HepG2 (cell line): ENCODE data around the gene RFX2. TPM values are rescaled to one million over a fixed set of nuclear protein-coding genes. Genes with fewer than 3 reads are reported as not detected.

Source experiments
- ATAD3A ChIP-seq: sonication (generic); formaldehyde crosslinking; IDR thresholded peaks from 2 replicates; pipeline ENCODE4 v1.4.0; 2020; ENCODE audit warnings: missing genetic modification reagents
- CEBPB ChIP-seq: IDR thresholded peaks from 2 replicates; pipeline ENCODE4 v1.6.1; 2011; ENCODE audit warnings: low read depth, low read length, improper control_type of control experiment, borderline replicate concordance
- ERF ChIP-seq: IDR thresholded peaks from 2 replicates; pipeline ENCODE4 v1.6.1; 2018; ENCODE audit warnings: missing biosample characterization, missing genetic modification reagents
- GABPB1 ChIP-seq: IDR thresholded peaks from 2 replicates; pipeline ENCODE4 v1.6.1; 2016; ENCODE audit warnings: mild to moderate bottlenecking, missing genetic modification reagents, moderate library complexity, missing compliant biosample characterization
- GTF2F1 ChIP-seq: fragments of 150-350 bp; IDR thresholded peaks from 2 replicates; pipeline ENCODE4 v1.6.1; 2014; ENCODE audit warnings: low read length
- KDM4B ChIP-seq: sonication (generic); formaldehyde crosslinking; IDR thresholded peaks from 2 replicates; pipeline ENCODE4 v1.4.0; 2020; ENCODE audit warnings: missing genetic modification reagents
- KLF16 ChIP-seq, 2 experiments: sonication (generic) in 1 of 2; formaldehyde crosslinking in 1 of 2; IDR thresholded peaks; 2 replicates each; pipeline versions ENCODE4 v1.6.1 to v1.8.0; 2016 to 2023; ENCODE audit warnings: missing genetic modification reagents in 2 of 2, missing compliant biosample characterization in 1 of 2
- LRRFIP1 ChIP-seq: sonication (generic); formaldehyde crosslinking; conservative IDR thresholded peaks from 2 replicates; pipeline ENCODE4 v1.4.0; 2020; ENCODE audit warnings: missing genetic modification reagents
- MAFK ChIP-seq, 2 experiments: IDR thresholded peaks in 1 of 2; conservative IDR thresholded peaks in 1 of 2; 2 replicates each; pipeline ENCODE4 v1.6.1; 2011; ENCODE audit warnings: improper control_type of control experiment in 2 of 2, low read length in 2 of 2
- MAX ChIP-seq: IDR thresholded peaks from 2 replicates; pipeline ENCODE4 v1.6.1; 2012; ENCODE audit warnings: inconsistent platforms
- SAP130 ChIP-seq: IDR thresholded peaks from 2 replicates; pipeline ENCODE4 v1.6.1; 2016; ENCODE audit warnings: low read depth
- SMAD1 ChIP-seq: sonication (generic); formaldehyde crosslinking; IDR thresholded peaks from 2 replicates; pipeline ENCODE4 v1.4.0; 2020; ENCODE audit warnings: missing genetic modification reagents, low read depth, mild to moderate bottlenecking, borderline replicate concordance
- SPEN ChIP-seq: sonication (generic); formaldehyde crosslinking; IDR thresholded peaks from 2 replicates; pipeline ENCODE4 v1.5.1; 2020; ENCODE audit warnings: low read depth, mild to moderate bottlenecking, missing genetic modification reagents
- SRSF4 ChIP-seq: fragments of 200-400 bp; formaldehyde crosslinking; IDR thresholded peaks from one replicate; pipeline ENCODE4 v1.6.1; 2018; ENCODE audit warnings: mild to moderate bottlenecking, low read depth, low read length, moderate library complexity; ENCODE audit not compliant: poor library complexity, severe bottlenecking
- SRSF9 ChIP-seq: fragments of 200-400 bp; formaldehyde crosslinking; IDR thresholded peaks from 2 replicates; pipeline ENCODE4 v1.6.1; 2018; ENCODE audit warnings: borderline replicate concordance, mild to moderate bottlenecking, low read depth, low read length; ENCODE audit not compliant: insufficient read depth, poor library complexity, severe bottlenecking
- TBX3 ChIP-seq: fragments of 450-650 bp; IDR thresholded peaks from 2 replicates; pipeline ENCODE4 v1.6.1; 2017; ENCODE audit warnings: antibody characterized with exemption, mild to moderate bottlenecking, inconsistent platforms, borderline replicate concordance
- ZNF432 ChIP-seq: sonication (generic); formaldehyde crosslinking; IDR thresholded peaks from 2 replicates; pipeline ENCODE4 v1.5.0; 2020; ENCODE audit warnings: missing genetic modification reagents, mild to moderate bottlenecking, borderline replicate concordance
- ZNF510 ChIP-seq: sonication (generic); formaldehyde crosslinking; IDR thresholded peaks from 2 replicates; pipeline ENCODE4 v1.4.0; 2020; ENCODE audit warnings: low read depth, mild to moderate bottlenecking, missing genetic modification reagents
- polyA plus RNA-seq, 8 experiments: library from polyadenylated mRNA; depleted of rRNA in 3 of 8; stranded (reverse) in 7 of 8; unstranded in 1 of 8; fragments of >200 nt; fragmentation: Illumina TruSeq in 4 of 8; extraction: Trizol in 4 of 8; gene quantifications; 2 replicates each; pipeline versions ENCODE4 v1.2.1 to v1.2.3, GENCODE V29; 2011 to 2016; ENCODE audit warnings: low read depth in 4 of 8, missing spikeins in 1 of 8, mixed read lengths in 1 of 8; ENCODE audit not compliant: insufficient read depth in 1 of 8
- total RNA-seq, 5 experiments: library from RNA; depleted of rRNA; stranded (reverse); fragments of >200 nt; fragmentation: Illumina TruSeq; extraction: Trizol; gene quantifications; 2 replicates each; pipeline ENCODE4 v1.2.3, GENCODE V29; 2016; ENCODE audit warnings: low read depth in 1 of 5
- TF ChIP-seq, protein P1 (sequence below): sonication (generic); formaldehyde crosslinking; IDR thresholded peaks from 2 replicates; pipeline ENCODE4 v1.4.0; 2020; ENCODE audit warnings: missing genetic modification reagents
- TF ChIP-seq, protein P2 (sequence below), 2 experiments: sonication (generic) in 1 of 2; formaldehyde crosslinking in 1 of 2; IDR thresholded peaks; 2 replicates each; pipeline versions ENCODE4 v1.5.1 to v1.6.1; 2011 to 2020; ENCODE audit warnings: borderline replicate concordance in 1 of 2, low read depth in 1 of 2, low read length in 1 of 2, mild to moderate bottlenecking in 1 of 2, missing genetic modification reagents in 1 of 2, moderate library complexity in 1 of 2

RFX2 gene
- total and polyA plus RNA-seq, 2 of the 13 experiments (the other 11 are each of a cell fraction or from before 2014, with no cell fraction given): 2.8 to 3.3 TPM

DNA sequence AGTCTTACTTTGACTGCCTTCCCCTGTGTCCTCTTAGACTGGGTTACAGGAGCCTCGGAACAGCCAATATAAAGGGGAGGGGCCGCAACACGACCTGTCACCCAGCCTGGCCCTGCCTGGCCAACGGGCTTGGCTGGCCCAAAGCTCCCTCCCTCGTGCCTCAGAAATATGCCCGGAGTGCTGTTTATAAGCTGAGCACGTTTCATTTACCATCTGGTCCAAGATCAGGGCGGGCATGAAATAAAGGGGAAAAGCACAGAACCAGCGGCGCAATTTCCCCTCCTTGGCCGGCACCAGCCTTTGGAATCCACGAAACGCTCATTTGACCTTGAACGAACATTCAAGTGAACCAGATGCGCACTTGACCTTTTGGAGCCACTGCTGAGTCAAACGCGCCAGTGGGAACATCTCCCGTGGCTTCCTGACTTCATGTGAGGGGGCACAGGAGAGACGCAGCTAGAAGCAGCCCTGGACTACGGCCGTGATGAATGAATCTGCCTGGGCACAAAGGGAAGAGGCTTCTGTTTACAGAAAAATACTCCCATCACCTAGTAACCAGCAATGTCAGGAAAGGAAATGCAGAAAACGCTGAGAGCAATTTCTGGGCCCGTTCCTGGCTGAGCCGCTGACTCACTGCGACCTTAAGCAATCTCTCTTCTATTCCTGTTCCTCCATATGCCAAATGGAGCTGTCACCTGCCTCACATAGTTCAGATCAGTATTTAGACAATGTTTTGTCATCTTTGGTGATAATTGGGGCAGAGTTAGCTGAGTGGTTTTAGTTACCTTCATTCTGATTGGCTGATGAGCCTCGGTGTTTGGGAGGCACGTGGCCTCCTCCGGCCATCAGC lies 53.3 kb downstream of the RFX2 start (continued):
- TF ChIP-seq ZNF510 (CRISPR knock-in tag) (no peak), GTF2F1 (no peak), SRSF9 (no peak), SRSF4 (no peak), KDM4B (CRISPR knock-in tag) (no peak), ATAD3A (CRISPR knock-in tag) (no peak), KLF16 (CRISPR knock-in tag; IDR thresholded peaks at IDR 0.05) (0 out of 4 replicates have a peak, but pooled peaks of 1 of the 2 experiments have one; percentile 19), SAP130 (CRISPR knock-in tag) (peak; percentile 42; the same call in 1 of the 2 replicates), LRRFIP1 (CRISPR knock-in tag) (no peak), SMAD1 (CRISPR knock-in tag) (0 out of 2 replicates have a peak, but pooled peaks have one; percentile 32), CEBPB (peak; percentile 87), ERF (CRISPR knock-in tag) (0 out of 2 replicates have a peak, but pooled peaks have one; percentile 24), MAX (peak; percentile 54; the same call in 1 of the 2 replicates), GABPB1 (CRISPR knock-in tag) (no peak), MAFK (conservative IDR thresholded peaks at IDR 0.05 in 1 of 2, IDR thresholded peaks at IDR 0.05 in 1 of 2; ENCODE audit: low read length in 2 of 2) (peak; percentile 23 to 28; a peak in 2 of 4 replicates), ZNF432 (no peak), TBX3 (0 out of 2 replicates have a peak, but pooled peaks have one; percentile 12), SPEN (CRISPR knock-in tag) (0 out of 2 replicates have a peak, but pooled peaks have one; percentile 17)
- TF ChIP-seq, protein P1, sequence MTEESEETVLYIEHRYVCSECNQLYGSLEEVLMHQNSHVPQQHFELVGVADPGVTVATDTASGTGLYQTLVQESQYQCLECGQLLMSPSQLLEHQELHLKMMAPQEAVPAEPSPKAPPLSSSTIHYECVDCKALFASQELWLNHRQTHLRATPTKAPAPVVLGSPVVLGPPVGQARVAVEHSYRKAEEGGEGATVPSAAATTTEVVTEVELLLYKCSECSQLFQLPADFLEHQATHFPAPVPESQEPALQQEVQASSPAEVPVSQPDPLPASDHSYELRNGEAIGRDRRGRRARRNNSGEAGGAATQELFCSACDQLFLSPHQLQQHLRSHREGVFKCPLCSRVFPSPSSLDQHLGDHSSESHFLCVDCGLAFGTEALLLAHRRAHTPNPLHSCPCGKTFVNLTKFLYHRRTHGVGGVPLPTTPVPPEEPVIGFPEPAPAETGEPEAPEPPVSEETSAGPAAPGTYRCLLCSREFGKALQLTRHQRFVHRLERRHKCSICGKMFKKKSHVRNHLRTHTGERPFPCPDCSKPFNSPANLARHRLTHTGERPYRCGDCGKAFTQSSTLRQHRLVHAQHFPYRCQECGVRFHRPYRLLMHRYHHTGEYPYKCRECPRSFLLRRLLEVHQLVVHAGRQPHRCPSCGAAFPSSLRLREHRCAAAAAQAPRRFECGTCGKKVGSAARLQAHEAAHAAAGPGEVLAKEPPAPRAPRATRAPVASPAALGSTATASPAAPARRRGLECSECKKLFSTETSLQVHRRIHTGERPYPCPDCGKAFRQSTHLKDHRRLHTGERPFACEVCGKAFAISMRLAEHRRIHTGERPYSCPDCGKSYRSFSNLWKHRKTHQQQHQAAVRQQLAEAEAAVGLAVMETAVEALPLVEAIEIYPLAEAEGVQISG (CRISPR knock-in tag): peak; percentile 14; the same call in 1 of the 2 replicates
- TF ChIP-seq, protein P2, sequence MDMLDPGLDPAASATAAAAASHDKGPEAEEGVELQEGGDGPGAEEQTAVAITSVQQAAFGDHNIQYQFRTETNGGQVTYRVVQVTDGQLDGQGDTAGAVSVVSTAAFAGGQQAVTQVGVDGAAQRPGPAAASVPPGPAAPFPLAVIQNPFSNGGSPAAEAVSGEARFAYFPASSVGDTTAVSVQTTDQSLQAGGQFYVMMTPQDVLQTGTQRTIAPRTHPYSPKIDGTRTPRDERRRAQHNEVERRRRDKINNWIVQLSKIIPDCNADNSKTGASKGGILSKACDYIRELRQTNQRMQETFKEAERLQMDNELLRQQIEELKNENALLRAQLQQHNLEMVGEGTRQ (IDR thresholded peaks at IDR 0.05; ENCODE audit: low read depth, low read length): no peak
- TF ChIP-seq, protein P2 (CRISPR knock-in tag; IDR thresholded peaks at IDR 0.05; ENCODE audit: borderline replicate concordance): 0 out of 2 replicates have a peak, but pooled peaks have one; percentile 47
